ENCODE measurements around the gene TSPAN7.

TSPAN7 gene

GRCh38 chrX:38636949-38637819 is 75.8 kb downstream of the TSPAN7 start:
- DNase-seq (ENCODE audit: low read depth, low spot score), result no peak
- no peak overlapping the region for H3K4me3 ChIP-seq (ENCODE audit: low read length)

DNA sequence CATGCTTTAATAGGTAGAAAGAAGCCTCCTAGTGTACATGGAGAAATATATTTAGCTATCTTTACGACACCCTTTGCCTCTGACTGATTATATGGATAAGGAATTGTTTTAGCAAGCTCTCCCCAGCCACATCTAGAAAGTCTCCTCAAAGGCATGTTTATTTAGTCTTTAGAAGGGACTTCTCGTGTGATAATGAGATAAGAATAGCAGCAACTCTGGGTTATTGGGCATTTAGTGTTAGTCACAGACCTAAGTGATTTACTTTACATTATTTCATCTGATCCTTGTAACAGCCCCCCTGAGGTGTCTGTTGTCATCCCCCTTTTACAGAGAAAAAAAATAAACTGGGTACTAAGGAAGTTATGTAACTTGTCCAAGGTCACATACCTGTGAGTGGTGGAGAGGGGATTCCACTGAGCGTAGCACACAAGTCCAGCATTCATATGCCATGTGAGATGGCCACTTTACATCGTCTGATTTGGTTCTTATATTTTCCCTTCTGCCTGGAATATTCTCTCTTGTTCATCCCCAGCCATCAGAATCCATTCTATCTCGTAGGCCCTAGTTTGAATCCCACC is 77.7 kb downstream of the TSPAN7 start:
- no peak for DNase-seq (ENCODE audit: low read depth, low spot score)
- no peak overlapping the region for H3K4me3 ChIP-seq (ENCODE audit: low read length)

- no peak for DNase-seq (ENCODE audit: low read depth, low spot score)
- H3K4me3 ChIP-seq (ENCODE audit: low read length), result no peak overlapping the region
These were observed 78.4 kb downstream of the TSPAN7 start for GRCh38 chrX:38639730-38640129.

DNA sequence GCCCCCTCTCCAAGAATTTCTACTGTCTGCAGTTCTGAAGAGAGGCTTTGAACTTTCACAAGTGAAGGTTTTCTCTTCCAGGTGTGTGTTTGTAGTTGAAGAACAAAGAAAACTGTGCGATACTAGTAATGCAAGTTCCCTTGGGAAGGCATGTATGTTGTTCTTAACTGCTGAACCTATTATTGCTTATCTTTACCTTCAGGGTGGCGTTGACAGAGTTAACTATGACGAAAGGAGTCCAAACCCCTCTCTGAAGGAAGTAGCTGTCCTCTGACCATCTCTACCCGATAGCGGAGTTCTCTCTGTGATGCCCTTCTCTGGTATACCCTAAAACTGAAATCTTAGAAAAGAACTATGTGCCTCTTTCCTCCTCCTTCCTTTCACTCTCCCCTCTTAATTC is 79.9 kb downstream of the TSPAN7 start:
- no peak overlapping the region for H3K4me3 ChIP-seq (ENCODE audit: low read length)
- DNase-seq (ENCODE audit: low read depth, low spot score), result no peak

GRCh38 chrX:38643903-38644302 is 82.6 kb downstream of the TSPAN7 start:
- H3K4me3 ChIP-seq (ENCODE audit: low read length), result no peak overlapping the region
- DNase-seq (ENCODE audit: low read depth, low spot score), result no peak

GRCh38 chrX:38646129-38646528 is 84.8 kb downstream of the TSPAN7 start:
- peak; percentile 73 for DNase-seq (ENCODE audit: low read depth, low spot score)
- no peak overlapping the region for H3K4me3 ChIP-seq (ENCODE audit: low read length)

DNA sequence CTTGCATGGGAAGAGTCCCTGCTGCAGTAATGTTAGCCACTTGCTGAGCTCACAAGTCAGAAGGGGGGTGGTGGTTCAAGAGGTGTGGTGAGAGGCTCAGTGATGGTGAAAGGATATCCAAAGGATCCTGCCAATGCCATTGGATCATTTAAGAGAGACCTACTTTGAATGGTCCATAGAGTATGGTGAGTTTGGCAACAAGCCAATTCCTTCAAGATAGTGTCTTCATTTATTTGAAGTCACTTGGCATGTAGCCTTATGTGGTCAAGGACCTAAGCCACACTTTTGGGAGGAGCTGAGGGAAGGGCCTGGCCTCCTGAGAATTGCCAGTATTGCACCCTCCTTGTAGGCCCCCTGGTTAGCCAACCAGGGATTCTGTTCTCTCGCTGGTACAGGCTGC is 87.9 kb downstream of the TSPAN7 start:
- no peak overlapping the region for H3K4me3 ChIP-seq (ENCODE audit: low read length)
- DNase-seq (ENCODE audit: low read depth, low spot score), result no peak

GRCh38 chrX:38649674-38650647 is 88.6 kb downstream of the TSPAN7 start:
- DNase-seq (ENCODE audit: low read depth, low spot score), result no peak
- H3K4me3 ChIP-seq (ENCODE audit: low read length), result no peak overlapping the region

GRCh38 chrX:38651625-38652601 is 90.6 kb downstream of the TSPAN7 start:
- no peak for DNase-seq (ENCODE audit: low read depth, low spot score)
- no peak overlapping the region for H3K4me3 ChIP-seq (ENCODE audit: low read length)

DNA sequence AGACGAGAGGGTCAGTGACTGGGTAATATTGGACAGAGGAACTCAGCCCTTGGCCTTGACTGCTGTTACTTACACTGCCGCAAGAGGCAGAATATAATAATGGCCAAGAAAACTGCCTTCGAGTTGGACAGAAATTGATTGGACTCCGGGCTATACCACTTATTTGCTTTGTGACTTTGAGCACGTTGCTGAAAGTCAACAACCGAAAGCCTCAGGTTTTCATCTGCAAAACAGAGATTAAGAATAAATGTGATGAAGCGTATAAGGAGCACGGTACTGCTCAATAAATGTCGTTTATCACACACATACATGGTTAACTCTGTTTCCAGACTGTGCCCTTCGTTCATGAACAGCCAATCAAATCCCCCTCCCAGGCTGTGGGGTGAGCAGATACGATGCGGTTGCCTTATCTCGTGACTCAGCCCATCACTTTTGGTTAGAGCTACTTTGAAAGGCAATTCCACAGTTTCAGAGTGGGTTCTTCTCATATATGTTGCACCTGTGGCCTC is 91.6 kb downstream of the TSPAN7 start:
- DNase-seq (ENCODE audit: low read depth, low spot score), result peak; percentile 98

DNA sequence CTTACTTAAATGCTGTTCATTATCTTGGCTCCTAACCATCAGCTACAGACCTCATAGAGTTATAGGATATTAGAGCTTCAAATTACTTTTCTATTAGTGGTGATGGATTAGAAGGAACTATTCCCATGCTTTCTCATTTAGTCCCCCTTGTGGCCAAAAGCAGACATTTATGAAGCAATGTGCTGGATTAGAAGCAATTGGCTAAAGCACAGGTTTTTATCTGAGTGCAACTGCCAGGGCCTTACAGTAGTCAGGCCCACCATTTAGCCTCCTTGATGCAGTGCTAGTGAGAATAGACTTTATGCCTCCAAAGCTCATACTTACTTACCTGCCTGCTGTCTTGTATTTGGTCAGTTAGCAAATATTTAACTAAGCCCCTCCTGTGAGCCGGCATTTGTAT is 93.0 kb downstream of the TSPAN7 start:
- no peak overlapping the region for H3K4me3 ChIP-seq (ENCODE audit: low read length)
- DNase-seq (ENCODE audit: low read depth, low spot score), result peak; percentile 61

More for the DNA sequence above, 91.6 kb downstream of the TSPAN7 start:
- no peak overlapping the region for H3K4me3 ChIP-seq (ENCODE audit: low read length)

DNA sequence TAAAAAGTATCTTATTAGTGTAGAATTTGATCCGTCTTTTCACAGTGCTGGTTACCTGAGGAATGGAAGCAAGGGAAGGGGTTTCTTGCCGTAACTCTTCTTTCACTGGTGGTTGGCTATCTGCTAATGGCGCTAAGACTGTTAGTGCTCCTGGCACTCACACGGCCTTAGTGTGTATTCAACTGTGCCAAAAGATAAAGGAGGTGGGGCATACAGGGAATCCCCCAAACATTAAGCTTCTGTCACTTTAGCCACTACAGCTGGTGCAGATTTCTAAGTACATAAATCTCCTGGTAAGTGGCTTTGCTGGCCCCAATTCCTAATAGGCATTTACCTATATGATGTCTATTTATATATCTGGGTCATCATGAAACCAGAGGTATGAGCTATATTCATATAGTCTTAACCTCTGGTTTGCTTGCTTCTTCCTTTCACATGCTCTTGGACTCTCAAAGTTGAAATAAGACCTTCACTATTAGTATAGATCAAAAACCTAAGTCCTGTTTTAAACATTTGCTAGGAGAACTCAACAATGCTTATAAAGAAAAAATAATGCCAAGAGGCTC is 95.1 kb downstream of the TSPAN7 start:
- no peak for DNase-seq (ENCODE audit: low read depth, low spot score)
- no peak overlapping the region for H3K4me3 ChIP-seq (ENCODE audit: low read length)

GRCh38 chrX:38657562-38657961 is 96.2 kb downstream of the TSPAN7 start:
- no peak for DNase-seq (ENCODE audit: low read depth, low spot score)
- H3K4me3 ChIP-seq (ENCODE audit: low read length), result no peak overlapping the region

DNA sequence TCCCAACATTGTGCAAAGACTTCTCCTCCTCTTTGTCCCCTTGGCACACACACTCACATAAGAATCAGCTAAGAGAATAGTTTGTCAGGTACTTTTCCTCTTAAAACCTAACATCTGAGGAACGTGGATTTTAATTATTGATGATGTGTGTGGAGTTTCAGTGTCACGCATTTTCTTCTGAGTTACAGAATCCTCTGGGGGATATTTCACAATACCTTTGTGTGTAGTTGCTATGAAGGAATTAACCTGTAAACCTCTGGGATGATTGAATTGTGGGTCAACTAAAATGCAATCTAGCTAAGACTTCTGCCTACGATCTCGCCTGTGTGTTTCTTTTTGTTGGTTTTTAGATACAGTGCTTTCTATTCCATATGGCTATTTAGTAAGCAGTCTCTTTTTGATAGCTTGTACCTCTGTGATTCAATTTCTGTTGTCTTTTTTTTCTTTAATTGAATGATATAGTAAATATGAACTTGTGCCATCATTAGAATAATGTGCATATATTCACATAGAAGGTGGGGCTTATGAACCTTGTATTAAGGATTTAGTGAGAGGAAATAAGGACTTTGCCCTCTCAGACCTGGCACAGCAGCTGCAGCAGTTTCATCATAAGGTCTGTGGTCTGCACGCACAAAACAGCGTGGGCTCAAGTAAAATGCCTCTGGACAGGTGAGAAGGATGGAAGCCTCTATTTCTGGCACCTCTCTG is 99.2 kb downstream of the TSPAN7 start:
- DNase-seq (ENCODE audit: low read depth, low spot score), result no peak
- no peak overlapping the region for H3K4me3 ChIP-seq (ENCODE audit: low read length)

GRCh38 chrX:38661103-38661441 is 99.7 kb downstream of the TSPAN7 start:
- DNase-seq (ENCODE audit: low read depth, low spot score), result no peak
- H3K4me3 ChIP-seq (ENCODE audit: low read length), result no peak overlapping the region

GRCh38 chrX:38661561-38661960 is 100.2 kb downstream of the TSPAN7 start:
- H3K4me3 ChIP-seq (ENCODE audit: low read length), result no peak overlapping the region
- DNase-seq (ENCODE audit: low read depth, low spot score), result no peak

DNA sequence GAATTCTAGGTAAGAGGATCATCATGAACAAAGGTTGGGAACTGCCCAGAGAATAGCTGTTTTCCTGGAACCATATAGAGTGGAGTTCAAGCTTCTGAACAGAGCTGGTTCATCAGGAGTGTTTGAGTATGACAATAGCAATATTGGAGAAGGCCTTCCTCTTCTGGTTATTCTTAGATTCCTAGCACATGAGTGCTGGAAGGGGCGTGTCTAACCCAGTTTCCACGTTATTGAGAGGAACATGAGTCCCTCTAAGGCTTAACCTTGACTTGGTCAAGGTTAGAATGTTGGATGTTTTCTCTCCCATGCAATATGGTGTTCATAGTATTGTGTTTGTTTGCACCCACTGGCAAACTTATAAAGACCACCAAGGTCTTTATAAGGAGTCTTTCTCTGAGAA is 101.3 kb downstream of the TSPAN7 start:
- no peak for DNase-seq (ENCODE audit: low read depth, low spot score)
- H3K4me3 ChIP-seq (ENCODE audit: low read length), result no peak overlapping the region

DNA sequence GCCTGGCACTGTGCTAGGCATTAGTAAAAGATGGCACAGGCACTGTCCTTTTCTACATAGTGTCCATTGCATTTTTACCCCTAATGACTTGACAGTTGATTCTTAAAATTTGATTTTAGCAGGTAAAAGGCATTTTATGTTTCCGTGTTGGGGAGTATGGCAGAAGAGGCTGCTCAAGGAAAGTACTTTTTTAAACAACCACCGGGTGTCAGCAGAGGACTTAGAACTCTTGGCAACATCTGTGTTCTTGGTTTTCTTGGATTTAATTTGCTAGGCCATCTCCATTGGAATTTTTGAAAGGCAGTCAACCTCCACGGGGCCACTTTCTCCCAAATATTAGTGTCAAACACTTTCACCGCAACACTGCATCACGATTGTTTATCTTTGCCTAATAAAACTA is 102.9 kb downstream of the TSPAN7 start:
- no peak for DNase-seq (ENCODE audit: low read depth, low spot score)
- no peak overlapping the region for H3K4me3 ChIP-seq (ENCODE audit: low read length)
